Type B pancreatic cell (in vitro differentiated cells): ENCODE data around the gene ZNF414. TPM values are rescaled to one million over a fixed set of nuclear protein-coding genes. Genes with fewer than 3 reads are reported as not detected.

Experiments
- DNase-seq: peaks from one replicate; pipeline ENCODE4 v3.0.0; 2021; ENCODE audit warnings: mixed read lengths; ENCODE audit not compliant: unreplicated experiment; ENCODE audit errors: extremely low spot score
- H3K27ac Mint-ChIP-seq: 2 replicates; pipeline ENCODE4 v1.8.0; 2021; ENCODE audit warnings: mild to moderate bottlenecking, mixed read lengths
- H3K27me3 Mint-ChIP-seq: 2 replicates; pipeline ENCODE4 v1.8.0; 2021; ENCODE audit warnings: mixed read lengths
- H3K36me3 Mint-ChIP-seq: 2 replicates; pipeline ENCODE4 v1.8.0; 2021; ENCODE audit warnings: mixed read lengths
- H3K4me1 Mint-ChIP-seq: one replicate; pipeline ENCODE4 v1.8.0; 2021; ENCODE audit warnings: mixed read lengths; ENCODE audit not compliant: unreplicated experiment
- H3K4me3 Mint-ChIP-seq: 2 replicates; pipeline ENCODE4 v1.8.0; 2021; ENCODE audit warnings: mild to moderate bottlenecking, mixed read lengths
- H3K9me3 Mint-ChIP-seq: 2 replicates; pipeline ENCODE4 v1.8.0; 2021; ENCODE audit warnings: mixed read lengths
- total RNA-seq: library from RNA; stranded (reverse); gene quantifications from 2 replicates; pipeline ENCODE4 v1.2.1, GENCODE V29; 2021; ENCODE audit warnings: low replicate concordance
- TF ChIP-seq, protein P1 (sequence below): fragments of 200-600 bp; sonication (generic); conservative IDR thresholded peaks from 2 replicates; pipeline ENCODE4 v1.5.0; 2021; ENCODE audit warnings: antibody characterized with exemption, mild to moderate bottlenecking

ZNF414 gene
- total RNA-seq, 1 donor from 2014 or later = 25.4 TPM

DNA sequence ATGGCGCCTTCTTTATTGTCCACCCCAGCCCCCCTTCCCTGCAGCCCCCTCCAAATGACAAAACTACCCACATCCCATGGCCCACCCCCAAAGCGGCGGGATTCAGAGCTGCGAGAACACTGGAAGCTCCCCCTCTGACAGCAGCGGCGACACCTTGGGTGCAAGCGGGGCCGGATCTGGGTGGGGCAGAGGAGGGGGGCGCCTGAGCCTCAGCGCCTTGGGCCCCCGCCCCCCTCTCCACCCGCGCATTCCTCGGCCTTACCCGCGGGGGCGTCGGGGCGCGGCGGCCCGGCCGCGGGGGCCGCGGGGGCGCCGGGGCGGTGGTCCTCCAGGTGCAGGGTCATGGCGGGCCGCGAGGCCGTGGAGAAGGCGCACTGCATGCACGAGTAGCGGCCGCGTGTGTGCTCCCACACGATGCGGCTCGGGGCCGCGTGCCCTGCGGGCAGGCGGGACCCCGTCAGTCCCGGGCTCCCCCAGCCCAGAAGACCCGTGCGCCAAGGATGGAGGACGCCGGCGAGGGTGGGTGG, 3.3 kb downstream of the ZNF414 start:
- TF ChIP-seq, protein P1, sequence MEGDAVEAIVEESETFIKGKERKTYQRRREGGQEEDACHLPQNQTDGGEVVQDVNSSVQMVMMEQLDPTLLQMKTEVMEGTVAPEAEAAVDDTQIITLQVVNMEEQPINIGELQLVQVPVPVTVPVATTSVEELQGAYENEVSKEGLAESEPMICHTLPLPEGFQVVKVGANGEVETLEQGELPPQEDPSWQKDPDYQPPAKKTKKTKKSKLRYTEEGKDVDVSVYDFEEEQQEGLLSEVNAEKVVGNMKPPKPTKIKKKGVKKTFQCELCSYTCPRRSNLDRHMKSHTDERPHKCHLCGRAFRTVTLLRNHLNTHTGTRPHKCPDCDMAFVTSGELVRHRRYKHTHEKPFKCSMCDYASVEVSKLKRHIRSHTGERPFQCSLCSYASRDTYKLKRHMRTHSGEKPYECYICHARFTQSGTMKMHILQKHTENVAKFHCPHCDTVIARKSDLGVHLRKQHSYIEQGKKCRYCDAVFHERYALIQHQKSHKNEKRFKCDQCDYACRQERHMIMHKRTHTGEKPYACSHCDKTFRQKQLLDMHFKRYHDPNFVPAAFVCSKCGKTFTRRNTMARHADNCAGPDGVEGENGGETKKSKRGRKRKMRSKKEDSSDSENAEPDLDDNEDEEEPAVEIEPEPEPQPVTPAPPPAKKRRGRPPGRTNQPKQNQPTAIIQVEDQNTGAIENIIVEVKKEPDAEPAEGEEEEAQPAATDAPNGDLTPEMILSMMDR = no peak
- Mint-ChIP-seq H3K27ac (no peak overlapping the region), H3K9me3 (no peaks in the 10 kb centered on the region), H3K27me3 (no peaks in the 10 kb centered on the region), H3K4me1 (peaks cover 13% of the 10 kb centered on the region), H3K4me3 (no peak overlapping the region), H3K36me3 (peaks cover 3% of the 10 kb centered on the region)
- no peak for DNase-seq

DNA sequence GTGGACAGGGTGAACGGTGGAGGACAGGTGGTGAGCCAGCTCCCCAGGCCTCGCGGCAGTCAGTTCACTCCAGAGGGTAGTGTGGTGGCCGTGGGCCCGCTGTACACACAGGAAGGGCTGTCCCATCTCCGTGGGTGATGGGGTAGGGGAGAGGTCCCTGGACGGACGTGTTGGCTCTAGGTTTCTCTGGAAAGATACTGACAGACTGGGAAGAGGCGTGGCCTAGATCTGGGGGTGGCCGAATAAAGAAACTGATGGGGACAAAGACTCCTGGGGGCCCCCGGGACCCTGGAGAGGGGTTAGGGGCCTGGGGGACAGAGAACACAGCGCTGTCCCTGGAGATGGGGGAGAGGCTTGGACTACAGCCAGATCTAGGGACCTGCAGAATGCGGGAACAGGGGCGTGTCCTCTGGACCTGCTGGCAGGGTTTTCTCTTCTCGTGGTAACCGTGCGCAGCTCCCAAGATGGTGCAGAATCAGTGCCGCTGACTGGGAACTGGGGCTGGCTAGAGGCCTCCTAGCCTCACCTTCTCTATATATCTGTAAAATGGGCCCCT, 7.5 kb downstream of the ZNF414 start:
- Mint-ChIP-seq H3K36me3 (no peaks in the 10 kb centered on the region), H3K4me1 (peaks cover 4% of the 10 kb centered on the region), H3K27me3 (no peaks in the 10 kb centered on the region), H3K9me3 (no peaks in the 10 kb centered on the region), H3K27ac (peak overlapping the region; percentile 74), H3K4me3 (peak overlapping the region; percentile 91)
- TF ChIP-seq, protein P1 = peak; percentile 26
- no peak for DNase-seq

DNA sequence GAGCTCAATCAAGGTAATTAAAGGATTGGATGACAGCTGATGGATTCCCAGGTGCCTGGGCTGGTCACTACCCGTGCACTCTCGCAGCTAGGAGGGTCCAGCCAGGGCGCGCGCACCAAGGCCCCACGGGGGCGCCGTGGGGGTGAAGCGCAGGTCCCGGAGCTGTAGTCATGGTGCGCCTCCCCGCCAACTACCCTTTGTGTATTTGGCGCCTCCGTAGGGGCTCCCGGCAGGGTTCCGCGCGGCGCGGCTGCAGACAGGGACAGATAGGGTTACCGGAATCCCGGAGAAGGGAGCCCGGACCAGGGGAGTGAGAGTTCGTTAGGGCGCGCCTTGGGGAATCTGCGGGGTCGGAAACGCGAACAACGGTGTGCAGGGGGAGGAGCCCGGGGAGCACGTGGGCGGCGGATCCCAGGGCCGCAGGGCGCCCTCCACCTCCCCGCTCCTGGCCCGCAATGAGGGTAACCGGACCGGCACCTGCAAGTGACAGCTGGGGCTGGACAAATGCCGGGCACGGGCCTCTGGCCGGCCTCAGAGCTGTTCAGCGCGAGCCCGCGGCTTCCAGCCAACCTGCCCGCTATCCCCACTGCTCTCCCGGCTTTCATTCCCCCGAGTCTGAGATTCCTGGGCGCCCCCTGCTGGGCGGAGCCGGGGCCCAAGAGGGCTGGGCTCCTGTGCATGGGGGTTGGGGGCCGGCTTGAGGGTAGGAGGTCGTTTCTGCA, 8.1 kb downstream of the ZNF414 start:
- TF ChIP-seq, protein P1 = peak; percentile 94
- Mint-ChIP-seq H3K4me1 (peaks cover 4% of the 10 kb centered on the region), H3K36me3 (no peaks in the 10 kb centered on the region), H3K9me3 (no peaks in the 10 kb centered on the region), H3K4me3 (peak overlapping the region; percentile 91), H3K27me3 (no peaks in the 10 kb centered on the region), H3K27ac (peak overlapping the region; percentile 74)
- DNase-seq = peak; percentile 89

DNA sequence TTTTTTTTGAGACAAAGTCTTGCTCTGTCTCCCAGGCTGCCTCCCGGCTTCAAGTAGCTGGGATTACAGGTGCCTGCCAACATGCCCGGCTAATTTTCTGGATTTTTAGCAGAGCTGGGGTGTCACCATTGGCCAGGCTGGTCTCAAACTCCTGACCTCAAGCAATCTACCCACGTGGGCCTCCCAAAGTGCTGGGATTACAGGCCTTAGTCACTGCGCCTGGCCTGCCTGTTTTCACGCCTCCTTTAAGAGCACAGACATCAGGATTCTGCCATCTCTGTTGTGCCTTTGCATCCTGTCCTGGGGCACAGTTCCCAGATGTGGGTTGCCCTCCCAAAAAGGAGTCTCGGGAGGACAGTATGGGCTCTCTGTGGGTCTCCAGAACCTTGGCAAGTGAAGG, 9.0 kb downstream of the ZNF414 start:
- H3K27ac Mint-ChIP-seq = peak overlapping the region; percentile 36
- peaks cover 12% of the 10 kb centered on the region for H3K4me1 Mint-ChIP-seq
- no peaks in the 10 kb centered on the region for H3K27me3 Mint-ChIP-seq

DNA sequence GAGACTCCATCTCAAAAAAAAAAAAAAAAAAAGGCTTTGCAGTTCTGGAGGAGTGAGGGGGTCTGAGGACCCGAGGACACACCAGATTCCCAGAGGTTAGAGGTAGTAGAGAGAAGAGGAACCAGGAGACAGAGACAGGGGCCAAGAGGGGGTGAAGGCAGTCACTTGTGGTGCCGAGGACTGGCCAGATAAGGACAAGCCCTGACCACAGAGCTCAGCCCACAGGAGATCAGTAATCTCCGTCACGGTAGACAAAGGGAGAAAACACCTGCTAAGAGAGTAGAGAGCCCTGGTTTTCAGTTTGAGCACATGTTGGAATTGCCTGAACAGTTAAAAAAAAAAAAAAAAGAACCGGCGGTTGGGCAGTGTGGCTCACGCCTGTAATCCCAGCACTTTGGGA, 9.8 kb downstream of the ZNF414 start:
- Mint-ChIP-seq H3K4me3 (peak overlapping the region; percentile 75), H3K4me1 (peaks cover 12% of the 10 kb centered on the region), H3K27me3 (no peaks in the 10 kb centered on the region), H3K9me3 (no peaks in the 10 kb centered on the region), H3K27ac (no peak overlapping the region), H3K36me3 (no peaks in the 10 kb centered on the region)
- DNase-seq = no peak
- TF ChIP-seq, protein P1 = no peak

More for the DNA sequence above, 9.0 kb downstream of the ZNF414 start:
- H3K36me3 Mint-ChIP-seq = no peaks in the 10 kb centered on the region
- no peak for DNase-seq
- H3K4me3 Mint-ChIP-seq = peak overlapping the region; percentile 82
- H3K9me3 Mint-ChIP-seq = no peaks in the 10 kb centered on the region
- TF ChIP-seq, protein P1 = no peak
